Epithelial cell of proximal tubule (primary cell): ENCODE data around the gene RIIAD1. TPM values are rescaled to one million over a fixed set of nuclear protein-coding genes. Genes with fewer than 3 reads are reported as not detected.

Experiments
- DNase-seq: peaks from one replicate; pipeline ENCODE4 v3.0.0-alpha.2; 2011; ENCODE audit warnings: low read depth
- H3K4me3 ChIP-seq: 2 replicates; pipeline ENCODE4 v1.5.1; 2011; ENCODE audit warnings: low read depth, mild to moderate bottlenecking, low read length
- CTCF ChIP-seq: conservative IDR thresholded peaks from 2 replicates; pipeline ENCODE4 v1.5.1; 2012; ENCODE audit warnings: low read depth, mild to moderate bottlenecking, low read length
- total RNA-seq: library from RNA; depleted of rRNA; stranded (reverse); fragments of >200 nt; gene quantifications from 2 replicates; pipeline ENCODE4 v1.2.3, GENCODE V29; 2015

Gene RIIAD1
- total RNA-seq, 1 donor from 2014 or later: not detected

- no peak for TF ChIP-seq CTCF
- no peak overlapping the region for H3K4me3 ChIP-seq
- no peak for DNase-seq
These were observed 15.7 kb downstream of the RIIAD1 start for GRCh38 chr1:151737026-151737425.

DNA sequence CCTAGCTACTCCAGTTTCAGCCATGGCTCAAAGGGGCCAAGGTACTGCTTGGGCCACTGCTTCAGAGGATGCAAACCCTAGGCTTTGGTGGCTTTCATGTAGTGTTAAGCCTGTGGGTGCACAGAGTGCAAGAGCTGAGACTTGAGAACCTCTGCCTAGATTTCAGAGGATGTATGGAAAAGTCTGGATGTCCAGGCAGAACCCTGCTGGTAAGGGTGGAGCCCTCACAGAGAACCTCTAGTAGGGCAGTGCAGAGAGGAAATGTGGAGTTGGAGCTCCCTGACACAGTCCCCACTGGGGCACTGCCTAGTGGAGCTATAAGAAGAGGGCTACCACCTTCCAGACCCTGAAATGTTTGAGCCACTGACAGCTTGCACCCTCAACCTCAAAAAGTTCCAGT is 16.2 kb downstream of the RIIAD1 start:
- DNase-seq: no peak
- no peak overlapping the region for H3K4me3 ChIP-seq
- TF ChIP-seq CTCF: no peak

- no peak for TF ChIP-seq CTCF
- DNase-seq: no peak
- no peak overlapping the region for H3K4me3 ChIP-seq
These were observed 18.5 kb downstream of the RIIAD1 start for GRCh38 chr1:151739590-151740355.

- DNase-seq: no peak
- H3K4me3 ChIP-seq: no peak overlapping the region
- no peak for TF ChIP-seq CTCF
These were observed 20.2 kb downstream of the RIIAD1 start for GRCh38 chr1:151741516-151741915.

DNA sequence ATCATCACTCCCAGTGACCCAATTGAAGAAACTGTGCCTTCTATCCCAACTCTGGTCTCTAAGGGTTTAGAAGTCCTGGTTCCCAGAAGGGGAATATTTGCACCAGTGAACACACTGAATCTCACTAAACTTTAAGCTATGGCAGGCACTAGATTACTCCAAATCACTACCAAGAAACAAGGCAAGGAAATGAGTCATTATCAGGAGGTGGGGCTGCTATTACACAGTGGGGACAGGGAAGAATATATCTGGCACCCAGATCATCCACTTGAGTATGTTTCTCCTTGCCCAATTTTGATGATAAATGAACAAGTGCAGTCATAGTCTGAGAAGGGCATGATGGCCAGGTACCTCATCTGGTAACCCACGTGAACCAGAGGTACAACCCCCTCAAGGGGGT is 35.0 kb downstream of the RIIAD1 start:
- no peak for TF ChIP-seq CTCF
- peak; percentile 38 for DNase-seq

GRCh38 chr1:151759241-151759640 is 37.9 kb downstream of the RIIAD1 start:
- DNase-seq: no peak

More for the DNA sequence above, 35.0 kb downstream of the RIIAD1 start:
- H3K4me3 ChIP-seq: no peak overlapping the region

More at GRCh38 chr1:151759241-151759640, 37.9 kb downstream of the RIIAD1 start:
- TF ChIP-seq CTCF: no peak
- no peak overlapping the region for H3K4me3 ChIP-seq
